HEK293T (cell line): ENCODE measurements around the gene MED8.

Source experiments
- CTCF ChIA-PET: fragments of 350-600 bp; formaldehyde crosslinking; extraction: SDS; loops from one replicate; lab custom pipeline; 2021; ENCODE audit warnings: antibody characterized with exemption, inconsistent platforms; lab: Yijun Ruan, JAX
- POLR2A ChIA-PET: fragments of 350-600 bp; formaldehyde crosslinking; extraction: SDS; loops from one replicate; lab custom pipeline; 2020; ENCODE audit warnings: antibody characterized with exemption, inconsistent platforms; lab: Yijun Ruan, JAX
- DNase-seq: peaks from one replicate; pipeline ENCODE4 v3.0.0; 2012; ENCODE audit warnings: mixed read lengths; ENCODE audit errors: extremely low spot score
- ARNT ChIP-seq: fragments of 450-650 bp; IDR thresholded peaks from 2 replicates; pipeline ENCODE4 v1.6.1; 2017; ENCODE audit warnings: mild to moderate bottlenecking
- BHLHE40 ChIP-seq: fragments of 450-650 bp; IDR thresholded peaks from 2 replicates; pipeline ENCODE4 v1.6.1; 2016; ENCODE audit warnings: mild to moderate bottlenecking, moderate library complexity, borderline replicate concordance
- CTBP1 ChIP-seq: fragments of 450-650 bp; IDR thresholded peaks from 2 replicates; pipeline ENCODE4 v1.6.1; 2016; ENCODE audit warnings: borderline replicate concordance
- ELF4 ChIP-seq: fragments of 450-650 bp; IDR thresholded peaks from 2 replicates; pipeline ENCODE4 v1.6.1; 2017; ENCODE audit warnings: antibody characterized with exemption
- FOXA1 ChIP-seq: fragments of 450-650 bp; IDR thresholded peaks from 2 replicates; pipeline ENCODE4 v1.6.1; 2016; ENCODE audit warnings: mild to moderate bottlenecking
- FOXK2 ChIP-seq: fragments of 450-650 bp; IDR thresholded peaks from 2 replicates; pipeline ENCODE4 v1.6.1; 2016; ENCODE audit warnings: mild to moderate bottlenecking
- FOXM1 ChIP-seq: fragments of 450-650 bp; IDR thresholded peaks from 2 replicates; pipeline ENCODE4 v1.6.1; 2017; ENCODE audit warnings: mild to moderate bottlenecking, borderline replicate concordance
- HDGF ChIP-seq: fragments of 450-650 bp; IDR thresholded peaks from 2 replicates; pipeline ENCODE4 v1.6.1; 2017; ENCODE audit warnings: antibody characterized with exemption, borderline replicate concordance
- L3MBTL2 ChIP-seq: fragments of 450-650 bp; conservative IDR thresholded peaks from 2 replicates; pipeline ENCODE4 v1.6.1; 2016; ENCODE audit warnings: mild to moderate bottlenecking
- LEF1 ChIP-seq: fragments of 450-650 bp; IDR thresholded peaks from 2 replicates; pipeline ENCODE4 v1.6.1; 2017; ENCODE audit warnings: mild to moderate bottlenecking, borderline replicate concordance
- NFRKB ChIP-seq: fragments of 450-650 bp; IDR thresholded peaks from 2 replicates; pipeline ENCODE4 v1.6.1; 2016; ENCODE audit warnings: mild to moderate bottlenecking, moderate library complexity
- SP1 ChIP-seq: fragments of 450-650 bp; IDR thresholded peaks from 2 replicates; pipeline ENCODE4 v1.6.1; 2017
- SUZ12 ChIP-seq: fragments of 450-650 bp; IDR thresholded peaks from 2 replicates; pipeline ENCODE4 v1.6.1; 2016; ENCODE audit warnings: mild to moderate bottlenecking
- TARDBP ChIP-seq: fragments of 450-650 bp; IDR thresholded peaks from 2 replicates; pipeline ENCODE4 v1.6.1; 2016
- ZNF384 ChIP-seq: fragments of 450-650 bp; IDR thresholded peaks from 2 replicates; pipeline ENCODE4 v1.6.1; 2016
- TF ChIP-seq, protein P1 (sequence below): fragments of 450-650 bp; IDR thresholded peaks from 2 replicates; pipeline ENCODE4 v1.6.1; 2016

Gene MED8

DNA sequence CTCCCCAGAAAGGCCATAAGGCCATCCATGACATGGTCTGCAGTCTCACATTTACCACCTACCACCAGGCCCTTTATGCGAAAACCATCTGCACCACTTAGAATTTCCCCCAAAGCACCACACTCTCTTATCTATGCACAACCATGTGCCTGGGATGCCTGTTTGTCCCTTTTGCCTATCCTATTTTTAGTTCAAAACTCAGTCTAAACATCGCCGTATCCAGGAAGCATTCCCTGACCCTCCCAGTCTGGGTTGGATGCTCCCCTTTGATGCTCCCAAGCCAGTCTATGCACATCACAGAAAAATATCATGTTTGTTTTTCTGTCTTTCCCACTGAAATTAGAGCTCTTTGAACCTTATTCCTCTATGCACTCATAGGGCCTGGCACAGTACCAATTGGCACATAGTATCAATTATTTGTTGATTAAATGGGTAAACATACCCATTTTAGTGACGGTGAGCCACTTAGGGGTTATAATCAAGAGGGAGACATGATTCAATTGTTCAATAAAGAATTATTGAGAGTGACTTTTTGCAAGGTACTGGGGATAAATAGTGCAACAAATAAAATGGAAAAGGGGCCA is 45.2 kb downstream of the MED8 start:
- no peak for DNase-seq
- no peak for TF ChIP-seq L3MBTL2
- TF ChIP-seq, protein P1, sequence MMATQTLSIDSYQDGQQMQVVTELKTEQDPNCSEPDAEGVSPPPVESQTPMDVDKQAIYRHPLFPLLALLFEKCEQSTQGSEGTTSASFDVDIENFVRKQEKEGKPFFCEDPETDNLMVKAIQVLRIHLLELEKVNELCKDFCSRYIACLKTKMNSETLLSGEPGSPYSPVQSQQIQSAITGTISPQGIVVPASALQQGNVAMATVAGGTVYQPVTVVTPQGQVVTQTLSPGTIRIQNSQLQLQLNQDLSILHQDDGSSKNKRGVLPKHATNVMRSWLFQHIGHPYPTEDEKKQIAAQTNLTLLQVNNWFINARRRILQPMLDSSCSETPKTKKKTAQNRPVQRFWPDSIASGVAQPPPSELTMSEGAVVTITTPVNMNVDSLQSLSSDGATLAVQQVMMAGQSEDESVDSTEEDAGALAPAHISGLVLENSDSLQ = no peak
- no peak for TF ChIP-seq ZNF384
- TF ChIP-seq SP1 = no peak
- POLR2A ChIA-PET = no interaction called here
- CTCF ChIA-PET = no interaction called here

DNA sequence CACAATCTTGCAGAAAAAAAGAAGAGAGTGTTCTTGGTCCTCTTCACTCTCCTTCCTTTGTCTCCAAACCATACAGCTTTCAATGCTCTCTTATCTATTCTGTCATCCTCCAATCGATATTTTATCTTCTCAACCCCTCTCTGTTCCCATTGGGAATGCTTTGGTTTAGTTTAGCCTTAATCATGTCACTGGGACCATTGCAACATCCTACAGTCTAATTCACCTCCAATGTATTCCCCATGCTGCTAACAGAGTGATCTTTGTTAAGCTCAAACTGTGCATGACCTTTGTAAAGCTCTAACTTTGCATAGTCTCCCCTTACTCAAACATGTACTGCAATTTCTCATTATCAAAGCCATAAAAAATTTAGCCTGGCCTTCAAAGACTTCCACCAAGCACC is 49.0 kb downstream of the MED8 start:
- TF ChIP-seq BHLHE40 (no peak), L3MBTL2 (no peak), FOXA1 (no peak), CTBP1 (no peak), ELF4 (no peak)
- TF ChIP-seq, protein P1 = no peak
- ChIA-PET POLR2A (interaction anchor here (1.1 to 3.7 kb wide), 2 partner anchors 8 to 18 kb away, joined by 4 to 15 read pairs; no protein-coding TSS in a partner anchor), CTCF (no interaction called here)
- no peak for DNase-seq

DNA sequence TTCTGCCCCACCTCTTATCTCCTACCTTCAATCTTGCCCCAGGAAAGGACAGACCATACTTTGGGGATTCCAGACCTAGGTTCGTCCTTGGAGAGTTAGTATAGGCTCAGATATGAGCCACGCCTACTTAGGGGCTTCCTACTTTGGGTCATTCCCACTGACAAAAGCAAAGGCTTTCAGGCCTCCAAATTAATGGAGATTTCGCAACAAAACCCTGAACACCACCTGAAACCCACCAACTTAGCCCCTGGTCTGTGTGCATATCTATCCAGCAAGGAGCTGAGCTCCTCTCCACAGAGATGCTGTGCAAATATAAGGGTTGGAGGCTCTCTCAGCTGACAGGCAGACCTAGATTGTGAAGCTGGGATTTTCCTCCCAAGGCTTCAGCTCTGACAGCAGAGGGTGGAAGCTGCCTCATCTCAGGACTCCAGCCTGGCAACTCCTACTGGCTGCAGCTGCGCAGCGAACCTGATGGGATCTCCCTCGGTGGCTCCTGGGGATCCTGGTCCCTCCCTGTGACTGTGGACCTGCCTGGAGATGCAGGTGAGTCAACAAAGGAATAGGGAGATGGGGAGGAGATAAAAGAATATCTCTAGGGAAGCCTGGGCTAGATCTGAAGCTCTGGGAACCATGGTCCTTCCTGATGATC is 49.9 kb downstream of the MED8 start:
- no peak for TF ChIP-seq NFRKB
- no peak for TF ChIP-seq ARNT
- no peak for TF ChIP-seq SUZ12
- TF ChIP-seq ZNF384 = no peak
- no peak for TF ChIP-seq FOXM1
- no peak for TF ChIP-seq FOXK2
- no peak for TF ChIP-seq CTBP1
- no peak for TF ChIP-seq BHLHE40
- no peak for TF ChIP-seq LEF1
- no peak for TF ChIP-seq SP1
- no peak for TF ChIP-seq HDGF
- TF ChIP-seq TARDBP = no peak
- TF ChIP-seq L3MBTL2 = no peak
- ChIA-PET CTCF (no interaction called here), POLR2A (interaction anchor here (1.1 to 3.7 kb wide), 2 partner anchors 9 to 18 kb away, joined by 4 to 15 read pairs; no protein-coding TSS in a partner anchor)
- no peak for DNase-seq

DNA sequence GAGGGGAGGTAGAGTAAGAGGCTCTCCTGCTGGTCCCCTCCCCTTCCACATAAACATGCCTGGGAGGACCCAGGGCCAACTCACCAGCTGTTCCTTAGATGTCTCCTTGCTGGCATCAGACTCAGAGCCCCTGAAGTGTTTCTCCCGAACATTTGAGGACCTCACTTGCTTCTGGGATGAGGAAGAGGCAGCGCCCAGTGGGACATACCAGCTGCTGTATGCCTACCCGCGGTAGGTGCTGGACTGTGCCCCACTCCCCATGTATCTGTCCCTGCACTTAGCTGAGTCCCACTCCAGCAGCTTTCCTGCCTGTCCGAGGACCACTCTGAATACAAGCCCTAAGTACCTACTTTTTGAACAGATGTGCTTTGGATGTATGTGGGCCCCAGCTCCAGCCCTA is 51.6 kb downstream of the MED8 start:
- TF ChIP-seq FOXA1 = no peak
- POLR2A ChIA-PET = interaction anchor here (3.7 kb wide), 1 partner anchor 11 kb away, joined by 15 read pairs; no protein-coding TSS in a partner anchor
- no peak for DNase-seq
- CTCF ChIA-PET = no interaction called here

GRCh38 chr1:43337588-43337987 is 52.0 kb downstream of the MED8 start, which contains the start of gene MPL:
TSS of gene MPL (plus strand) at chr1:43337818. CDS start at chr1:43337849, 31 bp downstream.
- TF ChIP-seq SUZ12 = no peak
- TF ChIP-seq ELF4 = no peak
- no peak for TF ChIP-seq FOXM1
- TF ChIP-seq FOXK2 = no peak
- TF ChIP-seq LEF1 = no peak
- TF ChIP-seq ARNT = no peak
- TF ChIP-seq, protein P1 = no peak
- no peak for TF ChIP-seq L3MBTL2
- TF ChIP-seq ZNF384 = no peak
- TF ChIP-seq TARDBP = no peak
- no peak for TF ChIP-seq FOXA1
- no peak for TF ChIP-seq HDGF
- no peak for TF ChIP-seq BHLHE40
- no peak for TF ChIP-seq SP1
- TF ChIP-seq CTBP1 = no peak
- TF ChIP-seq NFRKB = no peak
- ChIA-PET POLR2A (interaction anchor here (3.7 kb wide), 1 partner anchor 11 kb away, joined by 15 read pairs; no protein-coding TSS in a partner anchor), CTCF (no interaction called here)

DNA sequence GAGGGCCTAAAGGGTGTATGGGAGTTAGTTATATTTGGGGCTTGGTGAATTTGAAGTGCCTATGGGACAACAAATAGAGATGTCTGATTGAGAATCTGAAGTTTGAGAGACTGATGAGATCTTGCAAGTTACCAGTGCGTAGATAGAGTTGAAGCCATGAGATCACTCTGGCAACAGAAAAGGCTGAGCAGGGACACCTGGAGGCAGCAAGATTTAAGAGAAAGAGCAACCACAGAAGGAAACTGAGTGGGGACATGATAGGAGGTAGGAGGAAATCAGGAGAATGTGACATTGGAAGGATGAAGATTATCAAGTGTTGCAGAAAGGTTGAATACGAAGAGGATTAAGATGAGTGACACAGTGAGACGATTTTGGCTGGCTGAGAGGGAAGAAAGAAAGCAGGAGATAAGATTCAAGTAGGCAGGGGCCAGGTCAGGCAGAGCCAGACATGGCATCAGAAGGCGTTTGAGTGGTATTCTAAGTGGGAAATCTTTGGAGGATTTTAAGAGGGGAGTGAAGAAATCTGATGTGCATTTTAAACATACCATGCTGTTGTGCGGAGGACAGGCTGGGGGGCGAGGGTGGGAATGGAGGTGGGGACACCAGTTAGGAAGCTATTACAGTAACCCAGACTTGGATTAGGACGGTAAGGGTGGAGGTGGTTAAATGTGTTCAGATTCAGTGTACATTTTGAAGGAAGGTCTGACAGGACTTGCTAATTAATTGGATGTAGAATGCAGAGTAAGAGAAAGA is 55.0 kb downstream of the MED8 start:
- ChIA-PET POLR2A (no interaction called here), CTCF (no interaction called here)
- TF ChIP-seq FOXK2 (no peak), CTBP1 (no peak), FOXM1 (no peak), BHLHE40 (no peak), HDGF (no peak), ZNF384 (no peak), ARNT (no peak), TARDBP (no peak), LEF1 (no peak), SP1 (no peak), NFRKB (no peak)
- TF ChIP-seq, protein P1 = no peak
- no peak for DNase-seq

More at GRCh38 chr1:43337588-43337987, 52.0 kb downstream of the MED8 start, which contains the start of gene MPL:
- DNase-seq = no peak
